HG03108 (cell line): Measurements from ENCODE around the gene BAIAP3.

Experiments used
- ATAC-seq: cut with Tn5 transposase; IDR thresholded peaks from one replicate; pipeline ENCODE4 v1.9.1; 2021; ENCODE audit warnings: moderate library complexity; ENCODE audit not compliant: unreplicated experiment

The BAIAP3 gene

GRCh38 chr16:1332618-1333148 lies 762 bp upstream of the BAIAP3 start:
- no peak for ATAC-seq

GRCh38 chr16:1333854-1334700 lies 632 bp downstream of the BAIAP3 start:
- no peak for ATAC-seq

DNA sequence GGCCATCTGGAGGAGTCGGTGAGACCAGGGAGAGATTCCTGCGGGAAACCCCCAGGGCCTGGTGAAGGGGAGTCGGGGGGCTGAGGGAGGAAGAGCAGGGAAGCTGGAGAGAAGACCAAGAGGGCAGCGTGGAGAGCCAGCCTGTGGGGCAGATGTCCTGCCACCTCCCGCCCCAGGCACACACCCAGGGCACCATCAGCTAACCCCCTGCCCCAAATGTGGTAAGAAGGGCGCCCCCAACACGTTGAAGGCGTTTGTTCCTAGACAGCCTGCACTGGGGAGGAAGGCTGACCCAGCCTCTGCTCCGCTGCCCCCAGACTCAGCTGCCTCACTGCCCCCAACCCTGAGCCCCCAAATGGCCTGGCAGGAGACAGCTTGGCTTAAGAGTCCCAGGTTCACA lies 1.3 kb downstream of the BAIAP3 start:
- ATAC-seq, result no peak

DNA sequence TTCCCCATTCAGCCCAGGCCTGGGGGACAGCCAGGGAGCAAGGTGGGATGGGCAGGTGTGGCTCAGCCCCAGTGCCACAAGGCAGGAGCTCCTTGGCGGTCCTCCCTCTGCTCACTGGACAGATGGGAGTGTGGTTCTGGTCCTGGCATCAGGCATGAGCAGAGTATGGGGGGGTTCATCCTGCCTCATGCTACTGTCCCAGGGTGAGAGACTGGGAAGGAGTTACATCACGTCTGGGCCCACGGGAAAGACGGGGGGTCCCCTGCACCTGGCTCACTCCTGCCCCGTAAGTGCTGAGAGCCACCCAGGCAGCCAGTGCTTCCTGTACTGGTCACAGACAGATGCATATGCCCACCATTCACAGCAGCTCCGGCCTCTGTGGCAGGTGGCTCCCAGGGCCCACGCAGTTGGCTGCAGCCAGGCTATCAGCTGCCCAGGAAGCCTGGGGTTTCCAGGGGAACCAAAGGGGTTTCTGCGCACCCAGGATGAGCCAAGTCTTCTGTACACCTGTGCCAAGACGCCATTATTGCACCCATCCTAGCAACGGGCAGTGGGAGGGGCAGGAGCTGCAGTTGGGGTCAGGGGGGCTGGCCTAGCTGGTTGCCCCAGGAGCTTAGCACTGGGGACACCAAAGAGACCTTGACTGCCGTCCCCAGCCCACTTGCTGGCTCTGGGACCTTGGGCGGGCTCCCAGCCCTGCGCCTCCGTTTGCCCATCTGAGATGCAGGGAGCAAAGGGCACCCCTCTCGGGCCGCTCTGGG lies 1.9 kb downstream of the BAIAP3 start:
- ATAC-seq, result no peak

- no peak for ATAC-seq
These were observed 2.6 kb downstream of the BAIAP3 start for GRCh38 chr16:1335996-1336395.

DNA sequence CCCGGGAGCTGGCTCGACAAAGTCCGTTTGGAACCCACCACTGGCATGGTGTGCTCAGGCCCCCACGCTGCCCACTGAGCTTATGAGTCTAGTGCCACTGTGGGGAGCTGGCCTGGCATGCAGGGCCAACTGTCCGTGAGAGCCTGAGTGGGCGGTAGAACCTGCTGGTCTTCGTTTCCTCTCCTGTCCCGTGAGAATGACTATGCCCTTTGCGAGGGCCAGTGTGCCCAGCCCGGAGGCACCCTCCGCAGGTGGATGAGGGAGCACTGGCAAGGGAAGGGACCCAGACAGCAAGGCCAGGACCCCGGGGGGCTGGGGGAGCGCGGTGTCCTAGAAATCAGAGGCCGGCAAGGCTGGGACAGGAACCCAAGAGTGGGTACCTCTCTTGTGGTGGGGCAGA lies 3.2 kb downstream of the BAIAP3 start:
- no peak for ATAC-seq

DNA sequence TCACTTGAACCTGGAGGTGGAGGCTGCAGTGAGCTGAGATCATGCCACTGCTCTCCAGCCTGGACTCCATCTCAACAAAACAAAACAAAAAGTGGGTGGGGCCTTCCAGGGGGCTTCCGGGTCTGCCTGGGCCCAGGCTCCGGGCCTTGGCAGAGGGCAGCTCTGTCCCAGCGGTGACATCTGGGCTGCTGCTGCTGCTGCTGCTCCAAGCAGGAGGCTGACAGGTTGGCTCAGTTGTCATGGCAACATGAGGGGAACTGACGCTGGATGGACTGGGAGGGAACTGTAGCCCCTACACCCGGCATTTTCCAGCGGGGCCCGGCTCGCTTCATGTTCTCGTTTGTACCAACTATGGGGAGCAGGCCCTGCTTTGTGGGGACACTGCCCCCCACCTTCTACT lies 4.0 kb downstream of the BAIAP3 start:
- no peak for ATAC-seq

DNA sequence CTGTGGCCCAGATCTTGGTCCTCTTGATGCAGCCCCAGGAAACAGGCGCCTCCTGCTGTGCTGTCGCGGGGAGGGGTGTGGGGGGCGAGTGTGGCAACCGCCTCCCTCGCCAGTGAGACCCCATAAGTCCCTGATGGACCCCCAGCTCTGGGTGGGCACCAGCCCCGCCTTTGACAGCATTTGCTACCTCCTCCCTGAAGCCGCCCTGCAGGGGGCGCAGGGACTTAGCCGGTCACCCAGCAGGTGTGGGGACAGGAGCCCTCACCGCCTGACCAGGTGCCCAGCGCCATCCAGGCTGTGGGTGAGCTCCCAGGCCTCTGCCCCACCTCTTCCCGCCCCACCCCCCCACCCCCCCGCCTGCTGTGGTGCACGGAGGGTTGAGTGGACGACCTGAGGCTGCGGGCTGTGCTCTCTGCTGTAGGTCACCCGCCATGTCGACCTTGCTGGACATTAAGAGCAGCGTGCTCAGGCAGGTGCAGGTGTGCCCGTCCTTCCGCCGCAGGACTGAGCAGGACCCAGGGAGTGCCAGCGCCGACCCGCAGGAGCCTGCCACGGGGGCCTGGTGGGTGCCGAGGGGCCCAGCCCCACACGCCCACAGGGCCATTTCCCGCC lies 4.8 kb downstream of the BAIAP3 start:
- no peak for ATAC-seq

GRCh38 chr16:1338855-1339675 lies 5.6 kb downstream of the BAIAP3 start:
- no peak for ATAC-seq

DNA sequence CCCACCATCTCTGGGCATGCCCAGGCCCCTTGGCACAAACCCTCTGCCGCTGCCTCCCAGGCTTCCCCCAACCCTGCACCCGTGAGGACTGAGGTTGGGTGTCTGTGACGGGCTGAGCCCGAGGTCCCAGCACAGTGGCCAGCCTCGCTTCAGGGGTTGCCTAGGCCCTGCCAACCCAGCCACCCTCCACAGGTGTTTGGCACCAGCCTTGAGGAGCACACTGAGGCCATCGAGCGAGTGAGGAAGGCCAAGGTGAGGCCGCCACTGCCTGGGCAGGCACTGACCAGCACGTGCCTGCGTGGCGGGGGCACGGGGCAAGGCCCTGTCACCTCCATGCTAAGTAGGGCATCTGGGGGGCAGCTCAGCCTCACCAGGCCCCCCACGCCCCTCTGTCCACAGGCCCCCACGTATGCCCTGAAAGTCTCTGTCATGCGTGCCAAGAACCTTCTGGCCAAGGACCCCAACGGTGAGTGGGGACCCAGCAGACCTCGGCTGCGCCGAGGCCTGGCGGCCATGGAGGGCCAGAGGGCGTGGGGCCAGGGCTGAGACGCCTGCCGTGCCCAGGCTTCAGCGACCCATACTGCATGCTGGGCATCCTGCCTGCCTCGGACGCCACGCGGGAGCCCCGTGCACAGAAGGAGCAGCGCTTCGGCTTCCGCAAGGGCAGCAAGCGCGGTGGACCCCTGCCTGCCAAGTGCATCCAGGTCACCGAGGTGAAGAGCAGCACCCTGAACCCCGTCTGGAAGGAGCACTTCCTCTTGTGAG lies 7.5 kb downstream of the BAIAP3 start:
- ATAC-seq, result no peak

DNA sequence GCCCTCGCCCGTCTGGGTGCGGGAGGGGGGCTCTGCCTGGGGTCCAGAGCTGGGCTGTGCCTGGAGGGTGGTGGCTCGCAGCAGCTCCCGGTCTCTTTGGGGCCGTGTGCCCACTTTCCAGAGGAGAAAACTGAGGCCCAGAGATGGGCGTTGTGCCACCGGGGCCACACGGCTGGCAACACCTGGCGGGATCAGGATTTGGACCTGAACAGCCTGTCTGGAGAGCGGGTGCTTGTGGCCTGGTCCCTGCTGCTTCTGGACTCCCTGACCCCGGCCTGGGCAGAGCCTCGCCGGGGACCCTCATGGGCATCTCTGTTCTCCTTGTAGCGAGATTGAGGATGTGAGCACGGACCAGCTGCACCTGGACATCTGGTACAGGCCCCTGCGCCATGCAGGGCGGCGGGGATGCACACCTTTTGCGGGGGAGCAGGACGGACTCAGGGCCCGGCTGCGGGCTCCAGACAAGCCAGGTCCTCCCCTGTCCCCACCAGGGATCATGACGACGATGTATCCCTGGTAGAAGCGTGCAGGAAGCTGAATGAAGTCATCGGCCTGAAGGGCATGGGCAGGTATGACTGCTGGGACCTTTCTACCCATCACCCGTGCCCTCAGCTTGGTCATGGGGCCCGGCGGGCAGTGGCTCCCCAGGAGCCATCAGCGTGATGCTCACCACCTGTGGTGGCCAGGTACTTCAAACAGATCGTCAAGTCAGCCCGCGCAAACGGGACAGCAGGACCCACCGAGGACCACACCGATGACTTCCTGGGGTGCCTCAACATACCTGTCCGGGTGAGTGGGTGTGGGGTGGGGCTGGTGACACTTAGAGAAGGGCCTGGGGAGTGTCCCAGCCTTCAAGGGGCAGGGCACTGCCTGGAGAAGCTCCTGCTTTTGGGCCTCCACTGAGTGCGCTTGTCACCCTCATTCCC lies 8.3 kb downstream of the BAIAP3 start:
- ATAC-seq, result no peak

- ATAC-seq, result peak; percentile 91
These were observed 9.3 kb downstream of the BAIAP3 start for GRCh38 chr16:1342526-1343427.

- no peak for ATAC-seq
These were observed 10.2 kb downstream of the BAIAP3 start for GRCh38 chr16:1343428-1344242.

- ATAC-seq, result no peak
These were observed 11.1 kb downstream of the BAIAP3 start for GRCh38 chr16:1344499-1344898.

- no peak for ATAC-seq
These were observed 11.6 kb downstream of the BAIAP3 start for GRCh38 chr16:1345087-1345486.

DNA sequence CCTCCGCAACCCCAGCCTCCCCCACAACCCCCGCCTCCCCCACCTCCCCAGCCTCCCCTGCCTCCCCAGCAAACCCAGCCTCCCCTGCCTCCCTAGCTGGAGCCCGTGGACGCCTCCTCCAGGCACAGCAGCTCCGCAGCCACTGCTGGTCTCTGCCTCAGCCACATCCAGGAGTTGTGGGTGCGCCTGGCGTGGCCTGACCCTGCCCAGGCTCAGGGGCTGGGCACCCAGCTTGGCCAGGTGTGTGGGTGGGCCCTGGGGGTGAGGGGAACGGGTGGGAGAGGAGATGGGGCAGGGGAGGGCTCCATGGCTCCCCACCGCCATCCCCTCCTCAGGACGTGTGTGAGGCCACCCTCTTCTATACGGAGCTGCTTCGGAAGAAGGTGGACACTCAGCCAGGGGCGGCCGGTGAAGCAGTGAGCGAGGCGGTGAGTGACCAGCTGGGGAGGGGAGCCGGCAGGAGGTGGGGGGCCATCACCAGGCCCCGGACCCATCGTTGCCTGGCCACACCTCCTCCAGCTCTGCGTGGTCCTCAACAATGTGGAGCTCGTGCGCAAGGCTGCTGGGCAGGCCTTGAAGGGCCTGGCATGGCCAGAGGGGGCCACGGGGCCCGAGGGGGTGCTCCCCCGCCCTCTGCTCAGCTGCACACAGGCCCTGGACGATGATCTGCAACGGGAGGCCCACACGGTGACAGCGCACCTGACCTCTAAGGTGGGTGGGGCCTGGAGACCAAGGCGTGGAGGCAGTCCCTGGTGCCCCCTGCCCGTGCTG lies 12.4 kb downstream of the BAIAP3 start:
- ATAC-seq, result no peak
